ENCODE data around the gene PRDM2. TPM values are rescaled to one million over a fixed set of nuclear protein-coding genes. Genes with fewer than 3 reads are reported as not detected.

PRDM2 gene
- polyA plus RNA-seq, 1 donor (not counting 4 experiments of a cell fraction or from before 2014, with no cell fraction given), result 13.8 TPM

DNA sequence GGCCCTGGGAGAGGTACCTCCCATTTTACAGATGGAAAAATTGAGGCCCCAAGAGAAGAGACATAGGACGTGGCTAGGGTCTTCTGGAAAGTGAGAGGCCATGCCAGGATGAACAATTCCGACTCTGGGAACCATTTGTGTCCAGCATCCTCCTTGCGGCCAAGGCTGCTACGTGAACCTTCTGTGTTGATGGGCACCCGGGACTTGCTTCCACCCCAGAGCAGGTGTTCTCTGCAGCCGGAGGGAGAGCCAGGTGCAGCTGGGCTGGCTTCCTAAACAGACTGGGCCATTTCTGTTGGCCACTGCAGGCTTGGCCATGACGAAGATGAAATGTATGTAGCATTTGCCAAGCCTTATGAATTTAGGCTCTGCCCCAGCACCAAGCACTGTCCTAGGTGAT lies 118.9 kb downstream of the PRDM2 start:
- H3K27ac ChIP-seq (ENCODE audit: control insufficient read depth, insufficient read depth, low read length), result no peak overlapping the region
- H3K36me3 ChIP-seq (ENCODE audit: control insufficient read depth in 2 of 2, extremely low read depth in 1 of 2, insufficient read depth in 2 of 2, low read length in 2 of 2), result no peaks in the 10 kb centered on the region
- H4K20me1 ChIP-seq (ENCODE audit: control insufficient read depth, extremely low read depth, insufficient read depth, low read length), result no peaks in the 10 kb centered on the region
- H3K27me3 ChIP-seq (ENCODE audit: control insufficient read depth, extremely low read depth, insufficient read depth, low read length), result no peaks in the 10 kb centered on the region
- no peak overlapping the region for H3K4me3 ChIP-seq (ENCODE audit: control insufficient read depth in 2 of 3, extremely low read depth in 1 of 3, insufficient read depth in 2 of 3, low read depth in 1 of 3, low read length in 3 of 3)
- no peak for FAIRE-seq
- dilution Hi-C loops (cut with MboI; ENCODE audit: extremely low pct_ligation_motif_present, low sequenced_read_pairs), result no loop called here
- no peaks in the 10 kb centered on the region for H3K9me3 ChIP-seq (ENCODE audit: control insufficient read depth, low read depth, low read length)
- no peak overlapping the region for H3K4me2 ChIP-seq (ENCODE audit: control insufficient read depth, extremely low read depth, insufficient read depth, low read depth, low read length)
- no peak for DNase-seq (ENCODE audit: low read depth, low spot score)
- TF ChIP-seq CTCF (optimal IDR thresholded peaks at IDR 0.05 in 1 of 3, IDR thresholded peaks at IDR 0.05 in 1 of 3, conservative IDR thresholded peaks at IDR 0.05 in 1 of 3; ENCODE audit: extremely low read depth in 1 of 3, insufficient read depth in 2 of 3, low read length in 3 of 3), result no peak
- no peak overlapping the region for H2AFZ ChIP-seq (ENCODE audit: control insufficient read depth, low read length)
- no peak overlapping the region for H3K9ac ChIP-seq (ENCODE audit: control insufficient read depth, extremely low read depth, insufficient read depth, low read length)
- no peaks in the 10 kb centered on the region for H3K9me1 ChIP-seq (ENCODE audit: control insufficient read depth, extremely low read depth, insufficient read depth, low read length)
- H3K4me1 ChIP-seq (ENCODE audit: control insufficient read depth, extremely low read depth, insufficient read depth, low read length), result peaks cover 4% of the 10 kb centered on the region
- no peaks in the 10 kb centered on the region for H3K79me2 ChIP-seq (ENCODE audit: control insufficient read depth, insufficient read depth, low read length)

GRCh38 chr1:13819642-13820041 lies 119.7 kb downstream of the PRDM2 start:
- Histone ChIP-seq H2AFZ (ENCODE audit: control insufficient read depth, low read length) (no peak overlapping the region), H3K9me1 (ENCODE audit: control insufficient read depth, extremely low read depth, insufficient read depth, low read length) (no peaks in the 10 kb centered on the region), H3K79me2 (ENCODE audit: control insufficient read depth, insufficient read depth, low read length) (no peaks in the 10 kb centered on the region), H3K27me3 (ENCODE audit: control insufficient read depth, extremely low read depth, insufficient read depth, low read length) (no peaks in the 10 kb centered on the region), H3K4me1 (ENCODE audit: control insufficient read depth, extremely low read depth, insufficient read depth, low read length) (peaks cover 4% of the 10 kb centered on the region), H3K9ac (ENCODE audit: control insufficient read depth, extremely low read depth, insufficient read depth, low read length) (peak overlapping the region; percentile 33), H3K27ac (ENCODE audit: control insufficient read depth, insufficient read depth, low read length) (peak overlapping the region; percentile 45), H3K4me2 (ENCODE audit: control insufficient read depth, extremely low read depth, insufficient read depth, low read depth, low read length) (peak overlapping the region; percentile 40), H3K36me3 (ENCODE audit: control insufficient read depth in 2 of 2, extremely low read depth in 1 of 2, insufficient read depth in 2 of 2, low read length in 2 of 2) (no peaks in the 10 kb centered on the region), H4K20me1 (ENCODE audit: control insufficient read depth, extremely low read depth, insufficient read depth, low read length) (no peaks in the 10 kb centered on the region), H3K9me3 (ENCODE audit: control insufficient read depth, low read depth, low read length) (no peaks in the 10 kb centered on the region), H3K4me3 (ENCODE audit: control insufficient read depth in 2 of 3, extremely low read depth in 1 of 3, insufficient read depth in 2 of 3, low read depth in 1 of 3, low read length in 3 of 3) (no peak overlapping the region)
- dilution Hi-C loops (cut with MboI; ENCODE audit: extremely low pct_ligation_motif_present, low sequenced_read_pairs), result no loop called here
- no peak for FAIRE-seq
- DNase-seq (ENCODE audit: low read depth, low spot score), result no peak
- no peak for TF ChIP-seq EZH2 (IDR thresholded peaks at IDR 0.05; ENCODE audit: low read length)
- TF ChIP-seq CTCF (optimal IDR thresholded peaks at IDR 0.05 in 1 of 3, IDR thresholded peaks at IDR 0.05 in 1 of 3, conservative IDR thresholded peaks at IDR 0.05 in 1 of 3; ENCODE audit: extremely low read depth in 1 of 3, insufficient read depth in 2 of 3, low read length in 3 of 3), result no peak

Measured in keratinocyte (primary cell).